Right atrium auricular region (tissue), 2 donors: Measurements from ENCODE around the gene MORN1. TPM values are rescaled to one million over a fixed set of nuclear protein-coding genes. Genes with fewer than 3 reads are reported as not detected.
A peak's percentile ranks its signal among the peaks of the same experiment; 100 is the strongest.
"Not testable (repeated sequence)": the region's sequence is repeated elsewhere in the genome, so short reads cannot be mapped to it uniquely, and the experiment has no call there.

Source experiments
- DNase-seq: peaks from one replicate; pipeline ENCODE4 v3.0.0-alpha.2; 2019; ENCODE audit warnings: low spot score
- H3K27ac ChIP-seq, 2 donors: fragments of 200-600 bp; sonication (generic); 1 replicate in 1 of 2; 2 replicates in 1 of 2; pipeline ENCODE4 v1.5.1; 2016 to 2019
- H3K27me3 ChIP-seq, 2 donors: fragments of 200-600 bp; sonication (generic); one replicate each; pipeline versions ENCODE4 v1.5.1 to v1.6.0; 2017 to 2019
- H3K36me3 ChIP-seq: fragments of 200-600 bp; sonication (generic); one replicate; pipeline ENCODE4 v1.5.1; 2016
- H3K4me1 ChIP-seq, 2 donors: fragments of 200-600 bp; sonication (generic); one replicate each; pipeline versions ENCODE4 v1.5.1 to v1.6.0; 2017 to 2019
- H3K4me3 ChIP-seq, 2 donors: fragments of 200-600 bp; sonication (generic); 1 replicate in 1 of 2; 2 replicates in 1 of 2; pipeline ENCODE4 v1.5.1; 2017 to 2019; ENCODE audit warnings: mild to moderate bottlenecking in 1 of 2, moderate library complexity in 1 of 2
- H3K9me3 ChIP-seq, 2 donors: fragments of 200-600 bp; sonication (generic); one replicate each; pipeline ENCODE4 v1.5.1; 2019
- total RNA-seq, 2 donors: library from RNA; depleted of rRNA; stranded (reverse); fragments of >200 nt; gene quantifications; one replicate each; pipeline ENCODE4 v1.1.0, GENCODE V29; 2016
- TF ChIP-seq, protein P1 (sequence below), 2 donors: fragments of 200-600 bp; sonication (generic); IDR thresholded peaks; one replicate each; pipeline ENCODE4 v1.5.1; 2019; ENCODE audit warnings: antibody characterized with exemption in 2 of 2

The MORN1 gene
- total RNA-seq = 1 to 10 TPM; 2.2 to 3.8 TPM

GRCh38 chr1:2391041-2391930 is at the start of gene MORN1, which contains the start of gene RER1:
MORN1 (minus strand) TSS chr1:2391554; CDS start chr1:2391533, 21 bp downstream.
RER1 (plus strand) TSS chr1:2391841; CDS start chr1:2395791, 3,950 bp downstream.
- H3K36me3 ChIP-seq = peaks cover 8% of the 10 kb centered on the region
- H3K9me3 ChIP-seq = no peaks in the 10 kb centered on the region
- DNase-seq = peak; percentile 98
- TF ChIP-seq, protein P1, sequence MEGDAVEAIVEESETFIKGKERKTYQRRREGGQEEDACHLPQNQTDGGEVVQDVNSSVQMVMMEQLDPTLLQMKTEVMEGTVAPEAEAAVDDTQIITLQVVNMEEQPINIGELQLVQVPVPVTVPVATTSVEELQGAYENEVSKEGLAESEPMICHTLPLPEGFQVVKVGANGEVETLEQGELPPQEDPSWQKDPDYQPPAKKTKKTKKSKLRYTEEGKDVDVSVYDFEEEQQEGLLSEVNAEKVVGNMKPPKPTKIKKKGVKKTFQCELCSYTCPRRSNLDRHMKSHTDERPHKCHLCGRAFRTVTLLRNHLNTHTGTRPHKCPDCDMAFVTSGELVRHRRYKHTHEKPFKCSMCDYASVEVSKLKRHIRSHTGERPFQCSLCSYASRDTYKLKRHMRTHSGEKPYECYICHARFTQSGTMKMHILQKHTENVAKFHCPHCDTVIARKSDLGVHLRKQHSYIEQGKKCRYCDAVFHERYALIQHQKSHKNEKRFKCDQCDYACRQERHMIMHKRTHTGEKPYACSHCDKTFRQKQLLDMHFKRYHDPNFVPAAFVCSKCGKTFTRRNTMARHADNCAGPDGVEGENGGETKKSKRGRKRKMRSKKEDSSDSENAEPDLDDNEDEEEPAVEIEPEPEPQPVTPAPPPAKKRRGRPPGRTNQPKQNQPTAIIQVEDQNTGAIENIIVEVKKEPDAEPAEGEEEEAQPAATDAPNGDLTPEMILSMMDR (IDR thresholded peaks at IDR 0.05) = no peak
- H3K4me3 ChIP-seq = peak within 1 kb of the TSS; percentile 72 to 90
- H3K27me3 ChIP-seq = no peaks in the 10 kb centered on the region
- H3K4me1 ChIP-seq = peaks cover 0 to 39% of the 10 kb centered on the region in 2 donors
- H3K27ac ChIP-seq = peak within 1 kb of the TSS; percentile 71 to 80

DNA sequence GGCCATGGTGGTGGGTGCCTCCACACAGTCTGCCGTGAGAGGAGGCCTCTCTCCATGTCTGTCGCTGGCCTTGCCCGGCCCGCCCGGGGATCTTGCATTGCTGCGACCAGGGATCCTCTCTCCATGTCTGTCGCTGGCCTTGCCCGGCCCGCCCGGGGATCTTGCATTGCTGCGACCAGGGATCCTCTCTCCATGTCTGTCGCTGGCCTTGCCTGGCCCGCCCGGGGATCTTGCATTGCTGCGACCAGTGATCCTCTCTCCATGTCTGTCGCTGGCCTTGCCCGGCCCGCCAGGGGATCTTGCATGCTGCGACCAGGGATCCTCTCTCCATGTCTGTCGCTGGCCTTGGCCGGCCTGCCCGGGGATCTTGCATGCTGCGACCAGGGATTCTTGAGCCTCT is 49.0 kb upstream of the MORN1 start:
- H3K9me3 ChIP-seq, H3K27me3 ChIP-seq, H3K4me3 ChIP-seq, H3K27ac ChIP-seq, H3K36me3 ChIP-seq, H3K4me1 ChIP-seq: not testable (repeated sequence)
- DNase-seq = peak; percentile 59

- DNase-seq = no peak
- Histone ChIP-seq H3K4me3 (no peak overlapping the region), H3K27me3 (peaks cover 0 to 2% of the 10 kb centered on the region in 2 donors), H3K4me1 (no peaks in the 10 kb centered on the region), H3K27ac (no peak overlapping the region), H3K9me3 (no peaks in the 10 kb centered on the region), H3K36me3 (no peaks in the 10 kb centered on the region)
- TF ChIP-seq, protein P1 (IDR thresholded peaks at IDR 0.05) = no peak
Measured at GRCh38 chr1:2439369-2439768, 48.0 kb upstream of the MORN1 start.

DNA sequence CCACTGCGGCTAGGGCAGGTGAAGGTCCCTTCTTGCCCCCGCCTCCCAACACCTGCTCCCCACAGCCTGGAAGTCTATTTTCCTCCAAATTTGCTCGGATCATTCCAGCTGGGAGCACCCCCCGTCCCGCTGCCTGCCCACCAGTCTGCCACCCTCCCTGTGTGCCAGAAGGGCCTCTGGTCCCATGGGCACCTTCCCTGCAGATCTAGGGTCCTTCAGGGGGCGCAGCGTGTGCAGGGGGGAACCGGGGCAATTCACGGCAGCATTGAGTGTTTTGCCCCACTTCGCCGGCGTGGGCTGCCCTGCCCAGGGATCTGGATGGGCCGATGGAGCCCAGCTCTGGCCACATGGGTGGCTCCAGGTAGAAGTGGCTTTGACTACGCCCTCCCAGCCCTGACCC is 47.3 kb upstream of the MORN1 start:
- TF ChIP-seq, protein P1 (IDR thresholded peaks at IDR 0.05) = no peak
- Histone ChIP-seq H3K9me3 (no peaks in the 10 kb centered on the region), H3K36me3 (no peaks in the 10 kb centered on the region), H3K4me3 (no peak overlapping the region), H3K4me1 (no peaks in the 10 kb centered on the region), H3K27me3 (peaks cover 0 to 2% of the 10 kb centered on the region in 2 donors), H3K27ac (no peak overlapping the region)
- no peak for DNase-seq

DNA sequence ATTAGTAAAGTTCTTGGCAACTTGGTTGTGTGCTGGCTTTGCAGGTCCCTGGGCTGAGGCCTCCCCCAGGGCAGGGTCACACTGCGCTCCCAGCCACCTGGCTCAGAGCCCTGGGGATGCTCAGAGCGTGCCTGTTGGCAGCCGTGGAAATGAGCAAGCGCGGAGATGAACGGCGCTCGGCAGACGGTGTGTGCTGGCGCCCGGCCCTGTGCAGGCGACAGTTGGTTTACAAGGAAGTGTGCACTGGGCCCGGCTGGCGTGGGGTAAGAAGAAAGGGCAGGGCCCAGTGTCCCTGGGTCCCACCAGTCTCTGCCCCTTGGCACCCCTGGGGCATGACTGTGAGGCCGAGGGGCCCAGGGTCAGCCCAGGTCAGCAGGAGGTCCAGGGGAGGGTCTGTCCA is 46.7 kb upstream of the MORN1 start:
- no peak overlapping the region for H3K27ac ChIP-seq
- H3K4me3 ChIP-seq = no peak overlapping the region
- H3K27me3 ChIP-seq = peaks cover 0 to 2% of the 10 kb centered on the region in 2 donors
- no peaks in the 10 kb centered on the region for H3K9me3 ChIP-seq
- TF ChIP-seq, protein P1 (IDR thresholded peaks at IDR 0.05) = no peak
- DNase-seq = no peak
- H3K4me1 ChIP-seq = no peaks in the 10 kb centered on the region
- no peaks in the 10 kb centered on the region for H3K36me3 ChIP-seq

- H3K4me3 ChIP-seq = no peak overlapping the region
- DNase-seq = no peak
- H3K27me3 ChIP-seq = no peaks in the 10 kb centered on the region
- TF ChIP-seq, protein P1 (IDR thresholded peaks at IDR 0.05) = no peak
- no peak overlapping the region for H3K27ac ChIP-seq
- no peaks in the 10 kb centered on the region for H3K36me3 ChIP-seq
- no peaks in the 10 kb centered on the region for H3K9me3 ChIP-seq
- no peaks in the 10 kb centered on the region for H3K4me1 ChIP-seq
Measured at GRCh38 chr1:2437617-2438016, 46.3 kb upstream of the MORN1 start.
